GM11168 (cell line): ENCODE results near the gene MIDN.
"Not testable (repeated sequence)": the region's sequence is repeated elsewhere in the genome, so short reads cannot be mapped to it uniquely, and the experiment has no call there.

ENCODE experiments used
- in situ Hi-C: fragments of 300-500 bp; cut with MboI; formaldehyde crosslinking; loops from one replicate; pipeline ENCODE4 v1.12.0; 2022; ENCODE audit warnings: low sequenced_read_pairs; ENCODE audit not compliant: unreplicated experiment

Gene MIDN

GRCh38 chr19:1290196-1290702 is 41.9 kb downstream of the MIDN start:
- in situ Hi-C loops = loop anchor here (5.0 kb wide), 1 partner anchor 82 kb away; no protein-coding TSS in a partner anchor

DNA sequence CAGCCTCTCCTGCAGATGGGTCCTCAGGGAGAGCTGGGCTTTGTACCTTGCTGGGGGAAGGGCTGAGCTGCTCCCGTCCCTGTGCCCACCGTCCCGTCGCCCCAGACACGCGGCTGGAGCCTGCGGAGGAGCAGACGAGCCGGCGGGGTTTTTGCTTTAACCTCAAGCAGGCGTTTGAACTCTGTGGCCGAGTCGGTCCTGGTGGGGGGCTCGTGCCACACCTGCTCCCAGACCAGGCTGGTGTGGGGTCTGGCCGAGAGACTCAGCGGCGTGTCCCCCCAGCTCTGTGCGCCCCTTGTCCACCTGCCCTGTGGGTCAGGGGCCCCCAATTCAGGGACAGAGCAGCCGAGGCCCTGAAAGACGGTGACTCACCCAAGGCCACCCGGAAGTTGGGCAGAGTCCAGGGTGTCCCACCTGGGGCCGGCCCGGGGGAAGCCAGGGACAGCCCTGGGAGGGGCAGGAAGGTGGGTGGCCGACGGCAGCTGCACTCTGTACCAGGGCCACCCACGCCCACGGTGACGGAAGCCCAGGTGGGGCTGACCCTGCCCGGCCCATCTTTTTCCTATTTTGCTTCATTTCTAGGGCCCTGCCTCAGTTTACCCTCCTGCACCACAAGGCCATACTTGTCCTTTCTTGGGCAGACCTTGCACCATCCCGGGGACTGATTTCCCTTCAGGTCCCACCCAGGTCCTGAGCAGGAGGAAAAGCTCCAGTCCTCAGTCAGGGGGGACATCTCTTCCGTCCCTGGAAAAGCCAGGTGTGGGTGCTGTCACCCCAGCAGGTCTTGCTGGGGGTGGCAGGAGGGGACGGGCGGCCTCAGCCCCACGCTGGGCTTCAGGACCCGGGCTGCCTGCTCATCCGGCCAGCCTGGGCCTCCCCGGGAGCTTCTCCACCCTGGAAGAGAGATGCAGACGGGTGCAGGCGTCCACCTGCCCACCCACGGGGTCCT is 42.6 kb downstream of the MIDN start:
- in situ Hi-C loops = loop anchor here (5.0 kb wide), 1 partner anchor 81 kb away; no protein-coding TSS in a partner anchor

DNA sequence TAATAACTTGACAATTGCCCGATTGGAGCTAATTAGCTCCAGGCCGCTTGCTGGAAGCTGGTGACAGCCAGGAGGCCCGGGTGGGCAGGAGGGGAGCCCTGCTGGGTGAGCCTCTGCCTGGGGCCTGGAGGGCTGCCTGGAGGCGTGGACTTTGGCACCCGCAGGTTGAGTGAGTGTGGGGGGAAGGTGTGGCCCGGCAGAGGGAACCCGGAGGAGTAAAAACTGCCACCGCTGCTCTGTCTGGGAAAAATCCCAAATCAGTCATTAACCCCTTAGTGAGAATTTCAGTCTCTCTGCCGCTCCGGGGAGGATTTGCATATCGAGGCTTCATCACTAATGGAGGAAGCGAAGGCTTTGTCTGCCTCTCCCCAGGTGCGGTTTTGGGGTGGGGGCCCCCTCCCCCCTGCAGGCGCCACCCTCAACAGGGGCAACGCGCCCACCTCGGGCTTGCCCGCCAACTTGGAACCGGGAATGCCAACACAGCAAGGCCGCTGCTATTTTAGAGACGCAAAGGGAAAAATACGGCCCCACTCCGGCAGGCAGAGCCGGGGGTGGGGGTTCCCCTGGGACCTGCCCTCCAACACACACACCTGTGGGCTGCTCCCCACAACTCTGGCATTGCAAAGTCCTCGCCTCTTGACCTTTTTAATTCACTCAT is 43.5 kb downstream of the MIDN start:
- in situ Hi-C loops = loop anchor here (5.0 kb wide), 1 partner anchor 80 kb away; no protein-coding TSS in a partner anchor

- in situ Hi-C loops = loop anchor here (5.0 kb wide), 1 partner anchor 80 kb away; no protein-coding TSS in a partner anchor
These were observed 44.2 kb downstream of the MIDN start for GRCh38 chr19:1292419-1293151.

GRCh38 chr19:1293782-1294604 is 45.6 kb downstream of the MIDN start:
- in situ Hi-C loops = loop anchor here (5.0 kb wide), 1 partner anchor 78 kb away; no protein-coding TSS in a partner anchor

DNA sequence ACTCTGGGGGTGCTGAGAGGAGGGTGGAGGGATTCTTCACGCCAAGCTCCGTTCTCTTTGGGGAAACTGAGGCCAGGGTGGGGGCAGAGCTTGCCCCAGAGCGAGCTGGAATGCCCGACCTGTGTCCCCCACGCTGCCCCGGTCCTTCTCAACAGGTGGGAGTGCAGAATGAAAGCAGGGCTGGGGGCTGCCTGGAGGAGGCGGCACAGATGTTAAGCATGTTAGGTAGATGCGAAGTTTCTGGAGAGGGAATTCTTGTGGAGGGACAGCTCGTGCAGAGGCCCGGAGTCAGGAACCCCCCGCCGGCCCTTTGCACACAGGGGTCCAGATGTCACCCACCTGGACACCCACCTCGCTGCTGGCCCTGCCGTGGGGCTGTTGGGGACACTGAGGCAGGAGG is 46.3 kb downstream of the MIDN start:
- in situ Hi-C loops = loop anchor here (5.0 kb wide), 1 partner anchor 78 kb away; no protein-coding TSS in a partner anchor

DNA sequence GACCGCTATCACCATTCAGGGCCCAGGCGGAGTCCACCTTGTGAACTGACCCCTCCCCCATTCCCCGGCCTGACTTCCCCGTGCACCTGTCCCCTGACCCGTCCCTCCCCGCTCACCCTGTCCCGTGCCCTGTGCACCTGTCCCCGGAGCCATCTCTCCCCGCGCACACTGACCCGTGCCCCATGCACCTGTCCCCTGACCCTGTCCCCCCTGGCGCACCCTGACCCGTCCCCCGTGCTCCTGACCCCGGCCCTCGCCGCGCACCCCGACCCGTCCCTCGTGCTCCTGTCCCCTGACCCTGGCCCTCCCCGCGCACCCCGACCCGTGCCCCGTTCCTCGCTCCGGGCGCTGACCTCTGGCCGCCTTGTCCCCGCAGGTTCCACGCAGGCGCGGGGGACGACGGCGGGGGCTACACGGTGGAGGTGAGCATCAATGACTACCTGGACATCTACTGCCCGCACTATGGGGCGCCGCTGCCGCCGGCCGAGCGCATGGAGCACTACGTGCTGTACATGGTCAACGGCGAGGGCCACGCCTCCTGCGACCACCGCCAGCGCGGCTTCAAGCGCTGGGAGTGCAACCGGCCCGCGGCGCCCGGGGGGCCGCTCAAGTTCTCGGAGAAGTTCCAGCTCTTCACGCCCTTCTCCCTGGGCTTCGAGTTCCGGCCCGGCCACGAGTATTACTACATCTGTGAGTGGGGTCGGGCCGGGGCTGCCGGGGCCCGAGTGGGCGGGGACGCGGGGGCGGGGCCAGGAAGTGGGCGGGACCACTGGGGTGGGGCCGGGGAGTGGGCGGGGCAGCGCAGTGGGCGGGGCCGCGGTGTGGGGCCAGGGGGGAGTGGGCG is 47.0 kb downstream of the MIDN start:
- in situ Hi-C loops = no loop called here

DNA sequence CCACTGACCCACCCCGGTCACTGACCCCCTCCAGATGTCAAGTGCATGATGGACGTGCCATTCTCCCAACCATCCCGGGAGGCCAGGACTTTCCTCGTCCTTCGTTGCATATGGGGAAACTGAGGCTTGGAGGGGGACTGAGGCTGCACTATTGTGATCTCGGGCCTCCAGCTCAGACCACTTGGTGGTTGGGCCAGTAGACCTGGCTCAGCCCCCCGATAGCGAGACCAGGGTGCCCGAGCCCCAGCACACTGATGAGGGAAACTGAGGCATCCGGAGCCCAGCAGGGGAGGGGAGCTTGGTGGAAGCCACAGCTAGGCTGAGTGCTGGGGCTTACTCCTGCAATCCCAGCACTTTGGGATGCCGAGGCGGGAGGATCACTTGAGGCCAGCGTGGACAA is 47.7 kb downstream of the MIDN start:
- in situ Hi-C loops = no loop called here

DNA sequence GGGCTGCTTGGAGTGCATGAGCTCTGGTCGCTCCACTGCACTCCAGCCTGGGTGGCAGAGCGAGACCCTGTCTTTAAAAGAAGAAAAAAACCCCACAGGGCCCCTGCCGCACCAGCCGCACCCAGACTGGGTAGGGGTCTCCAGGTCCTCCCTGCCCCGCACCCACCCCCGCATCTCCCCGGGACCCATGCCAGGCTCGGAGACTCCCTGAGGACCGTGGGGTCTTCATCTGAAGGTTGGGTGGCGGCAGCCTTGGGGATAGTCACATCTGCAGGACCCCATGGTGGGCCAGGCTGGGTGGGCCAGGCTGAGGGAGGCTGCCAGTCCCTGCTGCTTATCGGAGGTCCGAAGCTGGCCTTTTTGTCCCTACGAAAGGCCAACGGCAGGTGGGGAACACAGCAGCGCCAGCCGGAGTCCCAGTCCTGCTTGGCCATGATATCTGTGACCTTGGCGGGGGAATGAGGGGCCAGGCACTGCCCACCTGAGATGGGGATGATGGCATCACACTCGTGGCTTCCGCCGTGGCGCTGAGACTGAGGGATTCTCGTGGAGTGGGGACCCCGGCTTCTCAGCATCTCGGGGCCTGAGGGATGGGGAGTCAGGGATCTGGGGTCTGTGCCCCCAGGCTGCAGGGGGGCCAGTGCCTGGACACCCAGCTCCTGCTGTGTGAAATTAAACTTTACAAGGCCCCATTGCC is 48.3 kb downstream of the MIDN start:
- in situ Hi-C loops = no loop called here

GRCh38 chr19:1298235-1298634 is 49.9 kb downstream of the MIDN start:
- in situ Hi-C loops = no loop called here

- in situ Hi-C loops = no loop called here
These were observed 51.4 kb downstream of the MIDN start for GRCh38 chr19:1299801-1300200.

- in situ Hi-C loops = no loop called here
These were observed 52.5 kb downstream of the MIDN start for GRCh38 chr19:1300744-1301490.

- in situ Hi-C loops = no loop called here
These were observed 54.3 kb downstream of the MIDN start for GRCh38 chr19:1302533-1303239.

DNA sequence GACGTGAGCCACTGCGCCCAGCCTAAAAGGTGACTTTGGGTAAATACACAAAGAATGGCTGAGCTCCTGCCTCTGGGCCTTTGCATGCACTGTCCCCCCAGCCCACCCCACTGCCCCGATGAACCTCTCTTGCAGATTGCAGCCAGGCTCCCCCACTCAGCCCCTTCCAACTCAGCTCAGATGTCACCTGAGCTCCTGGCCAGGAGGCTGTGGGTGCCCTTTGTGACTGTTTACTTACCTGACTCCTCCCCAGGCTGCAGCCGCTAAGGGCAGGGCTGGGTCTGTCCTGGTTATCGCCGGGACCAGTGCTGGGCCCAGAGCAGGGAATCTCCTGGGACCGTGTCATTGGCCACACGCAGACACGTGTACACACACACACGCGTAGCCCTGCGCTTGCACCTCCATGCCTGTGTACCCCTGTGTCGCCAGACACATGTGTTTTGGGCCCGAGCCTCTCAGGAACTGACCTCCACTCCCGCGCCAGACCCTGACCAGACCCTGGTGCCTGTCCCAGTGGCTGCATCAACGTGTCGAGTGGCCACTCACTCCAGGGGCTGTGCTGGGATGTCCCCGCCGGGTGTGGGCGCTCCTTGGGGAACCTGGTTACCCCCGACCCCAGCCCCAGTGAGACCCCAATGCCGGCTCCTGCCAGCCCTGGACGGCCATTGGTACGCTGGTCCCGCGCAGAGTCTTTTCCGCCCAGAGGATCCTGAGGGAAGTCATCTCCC is 56.0 kb downstream of the MIDN start:
- in situ Hi-C loops = no loop called here

DNA sequence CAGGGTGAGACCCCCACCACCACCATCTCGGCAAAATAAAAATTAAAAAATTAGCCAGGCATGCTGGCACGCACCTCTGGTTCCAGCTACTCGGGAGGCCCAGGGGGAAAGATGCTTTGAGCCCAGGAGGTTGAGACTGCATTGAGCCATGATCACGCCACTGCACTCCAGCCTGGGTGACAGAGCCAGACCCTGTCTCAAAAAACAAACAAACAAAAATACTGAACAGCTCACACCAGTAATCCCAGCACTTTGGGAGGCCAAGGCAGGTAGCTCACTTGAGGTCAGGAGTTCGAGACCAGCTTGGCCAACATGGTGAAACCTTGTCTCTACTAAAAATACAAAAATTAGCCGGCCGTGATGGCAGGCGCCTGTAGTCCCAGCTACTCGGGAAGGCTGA is 57.0 kb downstream of the MIDN start:
- in situ Hi-C loops = not testable (repeated sequence)

- in situ Hi-C loops = no loop called here
These were observed 58.9 kb downstream of the MIDN start for GRCh38 chr19:1307320-1307719.
